ENCODE results near the gene GOLGA5.

DNA sequence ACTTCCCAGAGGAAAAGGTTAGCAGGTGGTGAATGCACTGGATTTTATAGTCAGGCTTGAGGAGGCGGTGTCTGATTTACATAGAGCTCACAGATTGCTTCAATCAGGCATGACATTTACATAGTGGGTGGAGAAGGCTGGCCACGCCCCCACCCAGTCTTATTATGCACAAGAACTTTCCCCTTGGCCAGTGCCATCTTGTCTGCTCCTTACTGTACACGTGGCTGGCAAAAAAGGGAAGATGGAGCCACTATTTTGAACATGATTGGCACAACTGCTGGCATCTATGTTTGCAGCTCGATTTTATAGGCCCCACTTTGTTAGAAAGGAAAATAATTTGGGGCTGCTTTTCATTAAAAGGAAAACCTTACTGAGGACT, 34.8 kb upstream of the GOLGA5 start:
- TF ChIP-seq CTCF (IDR thresholded peaks at IDR 0.05; ENCODE audit: low read length), result no peak
- no peak for TF ChIP-seq EZH2 (IDR thresholded peaks at IDR 0.05; ENCODE audit: borderline replicate concordance, low read length)
